ENCODE measurements around the gene C5AR2.

Gene C5AR2

DNA sequence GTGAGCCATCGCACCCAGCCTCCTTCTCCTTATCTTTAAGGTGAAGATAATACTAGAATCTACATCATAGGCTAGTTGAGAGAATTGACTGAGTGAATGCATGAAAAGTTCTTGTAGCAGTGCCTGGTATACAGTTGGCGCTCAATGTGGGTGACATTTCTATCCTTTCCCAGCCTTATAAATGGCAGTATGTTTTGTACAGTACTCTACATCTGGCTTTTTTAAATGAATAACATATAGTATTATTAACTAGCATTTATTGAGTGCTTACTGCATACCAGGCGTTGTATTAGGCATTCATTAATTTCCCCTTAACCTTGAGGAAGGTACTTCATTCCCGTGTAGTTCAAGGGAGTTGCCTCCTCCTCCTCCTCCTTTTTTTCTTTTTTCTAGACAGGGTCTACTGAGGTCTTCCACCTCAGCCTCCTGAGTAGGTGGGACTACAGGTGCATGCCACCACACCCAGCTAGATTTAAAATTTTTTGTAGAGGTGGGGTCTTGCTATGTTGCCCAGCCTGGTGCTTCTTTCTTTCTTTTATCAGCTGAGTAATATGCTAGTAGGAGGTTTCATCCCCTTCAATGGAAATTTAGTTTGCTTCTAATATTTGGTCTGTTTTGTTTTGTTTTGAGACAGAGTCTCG, 19.5 kb upstream of the C5AR2 start:
- DNase-seq (ENCODE audit: low read depth, low spot score), result no peak
- no peak overlapping the region for H3K4me3 ChIP-seq (ENCODE audit: low read depth, low read length)
- in situ Hi-C loops (cut with HindIII; ENCODE audit: low sequenced_read_pairs), result no loop called here
- TF ChIP-seq, protein P1, sequence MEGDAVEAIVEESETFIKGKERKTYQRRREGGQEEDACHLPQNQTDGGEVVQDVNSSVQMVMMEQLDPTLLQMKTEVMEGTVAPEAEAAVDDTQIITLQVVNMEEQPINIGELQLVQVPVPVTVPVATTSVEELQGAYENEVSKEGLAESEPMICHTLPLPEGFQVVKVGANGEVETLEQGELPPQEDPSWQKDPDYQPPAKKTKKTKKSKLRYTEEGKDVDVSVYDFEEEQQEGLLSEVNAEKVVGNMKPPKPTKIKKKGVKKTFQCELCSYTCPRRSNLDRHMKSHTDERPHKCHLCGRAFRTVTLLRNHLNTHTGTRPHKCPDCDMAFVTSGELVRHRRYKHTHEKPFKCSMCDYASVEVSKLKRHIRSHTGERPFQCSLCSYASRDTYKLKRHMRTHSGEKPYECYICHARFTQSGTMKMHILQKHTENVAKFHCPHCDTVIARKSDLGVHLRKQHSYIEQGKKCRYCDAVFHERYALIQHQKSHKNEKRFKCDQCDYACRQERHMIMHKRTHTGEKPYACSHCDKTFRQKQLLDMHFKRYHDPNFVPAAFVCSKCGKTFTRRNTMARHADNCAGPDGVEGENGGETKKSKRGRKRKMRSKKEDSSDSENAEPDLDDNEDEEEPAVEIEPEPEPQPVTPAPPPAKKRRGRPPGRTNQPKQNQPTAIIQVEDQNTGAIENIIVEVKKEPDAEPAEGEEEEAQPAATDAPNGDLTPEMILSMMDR (IDR thresholded peaks at IDR 0.05; ENCODE audit: low read depth, low read length), result no peak

DNA sequence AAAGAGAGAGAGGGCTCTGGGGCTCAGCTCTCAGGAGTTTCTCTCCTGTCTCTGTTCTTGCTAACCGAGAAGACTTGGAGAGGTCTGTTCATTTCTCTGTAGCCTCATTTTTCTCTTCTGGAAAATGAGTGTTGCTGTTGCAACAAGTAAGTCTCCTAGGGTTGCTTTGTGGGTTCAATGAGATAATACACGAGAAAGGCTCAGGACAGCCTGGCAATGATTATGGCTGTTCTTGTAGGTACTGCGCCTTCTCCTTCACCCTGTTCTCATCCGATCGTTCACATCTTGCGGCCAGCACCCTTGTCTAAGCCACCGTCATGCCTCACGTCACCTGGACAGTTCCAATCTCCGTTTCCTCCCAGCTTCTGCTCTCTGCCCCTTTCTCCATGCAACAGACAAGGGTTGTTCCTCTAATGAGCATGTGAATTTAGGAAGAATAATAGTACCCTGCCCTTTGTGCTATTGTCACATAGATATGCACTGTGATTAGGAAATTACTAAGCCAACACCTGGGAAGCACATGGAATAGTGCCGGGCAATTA, 18.1 kb upstream of the C5AR2 start:
- TF ChIP-seq, protein P1 (IDR thresholded peaks at IDR 0.05; ENCODE audit: low read depth, low read length), result no peak
- H3K4me3 ChIP-seq (ENCODE audit: low read depth, low read length), result no peak overlapping the region
- in situ Hi-C loops (cut with HindIII; ENCODE audit: low sequenced_read_pairs), result no loop called here
- no peak for DNase-seq (ENCODE audit: low read depth, low spot score)

DNA sequence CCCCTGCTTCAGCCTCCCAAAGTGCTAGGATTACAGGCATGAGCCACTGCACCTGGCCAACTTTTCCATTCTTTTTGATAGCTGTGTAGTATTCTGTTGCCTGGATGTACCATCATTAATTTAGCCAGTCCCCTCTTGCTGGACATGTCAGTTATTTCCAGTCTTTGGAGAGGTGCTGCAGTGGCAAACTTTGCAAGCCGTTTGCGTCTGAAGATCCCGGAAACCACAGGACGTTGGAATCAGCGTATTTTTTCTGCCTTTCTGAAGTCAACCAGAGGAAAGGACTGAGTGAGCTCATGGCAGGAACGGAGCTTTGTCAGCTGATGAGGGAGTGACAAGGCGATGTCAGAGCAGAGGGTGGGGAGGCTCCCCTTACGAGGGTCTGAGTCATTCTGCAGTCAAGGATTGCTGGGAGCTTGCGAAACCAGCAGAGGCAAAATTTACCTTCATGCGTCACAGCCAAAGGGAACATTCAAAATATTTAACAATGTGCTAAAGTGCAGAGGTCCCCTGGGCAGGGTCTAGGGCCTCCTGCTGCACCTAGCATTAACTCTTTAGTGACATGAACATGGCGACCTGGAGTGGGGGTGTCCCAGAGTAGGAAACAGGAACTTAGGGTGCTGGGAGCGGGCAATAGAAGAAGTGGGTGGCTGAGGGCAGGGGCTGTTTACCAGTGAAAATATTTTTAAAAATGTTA, 16.7 kb upstream of the C5AR2 start:
- peak; percentile 91 for DNase-seq (ENCODE audit: low read depth, low spot score)

DNA sequence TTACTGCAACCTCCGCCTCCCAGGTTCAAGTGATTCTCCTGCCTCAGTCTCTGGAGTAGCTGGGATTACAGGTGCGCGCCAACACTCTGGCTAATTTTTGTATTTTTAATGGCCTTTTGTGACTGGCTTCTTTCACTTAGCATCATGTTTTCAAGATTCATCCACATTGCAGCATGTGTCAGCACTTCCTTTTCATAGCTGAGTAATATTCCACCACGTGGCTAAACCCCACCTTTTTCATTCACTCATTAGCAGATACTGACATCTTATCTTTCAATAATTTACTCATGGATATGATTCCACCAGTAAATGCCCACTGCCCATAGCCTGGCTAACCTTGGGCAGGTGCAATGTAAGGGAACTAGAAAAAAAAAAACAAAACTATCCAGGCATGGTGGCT, 15.5 kb upstream of the C5AR2 start:
- in situ Hi-C loops (cut with HindIII; ENCODE audit: low sequenced_read_pairs), result no loop called here
- DNase-seq (ENCODE audit: low read depth, low spot score), result no peak
- H3K4me3 ChIP-seq (ENCODE audit: low read depth, low read length), result no peak overlapping the region
- TF ChIP-seq, protein P1 (IDR thresholded peaks at IDR 0.05; ENCODE audit: low read depth, low read length), result no peak

More for the DNA sequence above, 16.7 kb upstream of the C5AR2 start:
- in situ Hi-C loops (cut with HindIII; ENCODE audit: low sequenced_read_pairs), result no loop called here
- H3K4me3 ChIP-seq (ENCODE audit: low read depth, low read length), result no peak overlapping the region
- TF ChIP-seq, protein P1 (IDR thresholded peaks at IDR 0.05; ENCODE audit: low read depth, low read length), result no peak

DNA sequence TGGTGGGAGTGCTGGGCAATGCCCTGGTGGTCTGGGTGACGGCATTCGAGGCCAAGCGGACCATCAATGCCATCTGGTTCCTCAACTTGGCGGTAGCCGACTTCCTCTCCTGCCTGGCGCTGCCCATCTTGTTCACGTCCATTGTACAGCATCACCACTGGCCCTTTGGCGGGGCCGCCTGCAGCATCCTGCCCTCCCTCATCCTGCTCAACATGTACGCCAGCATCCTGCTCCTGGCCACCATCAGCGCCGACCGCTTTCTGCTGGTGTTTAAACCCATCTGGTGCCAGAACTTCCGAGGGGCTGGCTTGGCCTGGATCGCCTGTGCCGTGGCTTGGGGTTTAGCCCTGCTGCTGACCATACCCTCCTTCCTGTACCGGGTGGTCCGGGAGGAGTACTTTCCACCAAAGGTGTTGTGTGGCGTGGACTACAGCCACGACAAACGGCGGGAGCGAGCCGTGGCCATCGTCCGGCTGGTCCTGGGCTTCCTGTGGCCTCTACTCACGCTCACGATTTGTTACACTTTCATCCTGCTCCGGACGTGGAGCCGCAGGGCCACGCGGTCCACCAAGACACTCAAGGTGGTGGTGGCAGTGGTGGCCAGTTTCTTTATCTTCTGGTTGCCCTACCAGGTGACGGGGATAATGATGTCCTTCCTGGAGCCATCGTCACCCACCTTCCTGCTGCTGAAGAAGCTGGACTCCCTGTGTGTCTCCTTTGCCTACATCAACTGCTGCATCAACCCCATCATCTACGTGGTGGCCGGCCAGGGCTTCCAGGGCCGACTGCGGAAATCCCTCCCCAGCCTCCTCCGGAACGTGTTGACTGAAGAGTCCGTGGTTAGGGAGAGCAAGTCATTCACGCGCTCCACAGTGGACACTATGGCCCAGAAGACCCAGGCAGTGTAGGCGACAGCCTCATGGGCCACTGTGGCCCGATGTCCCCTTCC, 11.8 kb upstream of the C5AR2 start:
- DNase-seq (ENCODE audit: low read depth, low spot score), result no peak
- in situ Hi-C loops (cut with HindIII; ENCODE audit: low sequenced_read_pairs), result no loop called here
- TF ChIP-seq, protein P1 (IDR thresholded peaks at IDR 0.05; ENCODE audit: low read depth, low read length), result no peak
- H3K4me3 ChIP-seq (ENCODE audit: low read depth, low read length), result no peak overlapping the region

DNA sequence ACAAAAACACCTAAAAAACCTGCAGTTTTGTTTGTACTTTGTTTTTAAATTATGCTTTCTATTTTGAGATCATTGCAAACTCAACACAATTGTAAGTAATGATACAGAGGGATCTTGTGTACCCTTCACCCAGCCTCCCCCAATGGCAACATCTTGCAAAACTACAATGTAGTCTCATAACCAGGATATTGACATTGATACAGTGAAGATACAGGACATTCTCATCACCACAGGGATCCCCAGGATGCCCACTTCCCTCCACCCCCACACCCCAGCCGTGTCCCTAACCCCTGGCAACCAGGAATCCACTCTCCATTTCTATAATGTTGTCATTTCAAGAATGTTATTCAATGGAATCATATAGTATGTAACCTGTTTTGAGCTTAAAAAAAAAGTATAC, 10.3 kb upstream of the C5AR2 start:
- no peak for DNase-seq (ENCODE audit: low read depth, low spot score)
- in situ Hi-C loops (cut with HindIII; ENCODE audit: low sequenced_read_pairs), result no loop called here
- H3K4me3 ChIP-seq (ENCODE audit: low read depth, low read length), result no peak overlapping the region
- TF ChIP-seq, protein P1 (IDR thresholded peaks at IDR 0.05; ENCODE audit: low read depth, low read length), result no peak

Data from astrocyte of the spinal cord (primary cell).